Brain microvascular endothelial cell (primary cell): Measurements from ENCODE around the gene ACACA.

ENCODE experiments used
- DNase-seq: peaks from one replicate; pipeline ENCODE4 v3.0.0-alpha.2; 2020
- H3K27ac ChIP-seq: fragments of 250-450 bp; sonication (Bioruptor Pico); 2 replicates; pipeline ENCODE4 v1.5.1; 2020; ENCODE audit warnings: mild to moderate bottlenecking, moderate library complexity
- H3K27me3 ChIP-seq: fragments of 250-450 bp; sonication (Bioruptor Pico); replicated peaks from 2 replicates; pipeline ENCODE4 v1.5.1; 2020; ENCODE audit warnings: mild to moderate bottlenecking
- H3K36me3 ChIP-seq: fragments of 250-450 bp; sonication (Bioruptor Pico); replicated peaks from 2 replicates; pipeline ENCODE4 v1.5.1; 2020; ENCODE audit warnings: mild to moderate bottlenecking
- H3K4me3 ChIP-seq: 2 replicates; pipeline ENCODE4 v1.5.1; 2011; ENCODE audit warnings: low read depth, mild to moderate bottlenecking, control low read depth, low read length, moderate library complexity
- in situ Hi-C: cut with HindIII; loops from 2 replicates; pipeline ENCODE4 v1.10.0; 2017; ENCODE audit warnings: low sequenced_read_pairs, low pct_ligation_motif_present
- TF ChIP-seq, protein P1 (sequence below): IDR thresholded peaks from 2 replicates; pipeline ENCODE4 v1.5.1; 2011; ENCODE audit warnings: low read depth, mild to moderate bottlenecking, moderate library complexity, low read length, control low read depth, inconsistent platforms; ENCODE audit errors: missing control alignments

Gene ACACA

DNA sequence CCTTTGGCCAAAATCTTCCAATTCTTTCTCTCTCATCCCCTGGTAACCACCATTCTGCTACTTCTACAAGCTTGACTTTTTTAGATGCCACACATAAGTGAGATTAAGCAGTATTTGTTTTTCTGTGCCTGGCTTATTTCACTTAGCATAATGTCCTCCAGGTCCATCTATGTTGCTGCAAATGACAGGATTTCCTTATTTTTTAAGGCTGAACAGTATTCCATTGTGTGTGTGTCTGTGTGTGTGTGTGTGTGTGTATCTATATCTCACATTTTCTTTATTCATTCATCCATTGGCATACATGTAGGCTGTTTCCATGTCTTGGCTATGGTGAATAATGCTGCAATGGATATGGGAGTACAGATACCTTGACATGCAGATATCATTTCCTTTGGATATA is 6.1 kb downstream of the ACACA start:
- TF ChIP-seq, protein P1, sequence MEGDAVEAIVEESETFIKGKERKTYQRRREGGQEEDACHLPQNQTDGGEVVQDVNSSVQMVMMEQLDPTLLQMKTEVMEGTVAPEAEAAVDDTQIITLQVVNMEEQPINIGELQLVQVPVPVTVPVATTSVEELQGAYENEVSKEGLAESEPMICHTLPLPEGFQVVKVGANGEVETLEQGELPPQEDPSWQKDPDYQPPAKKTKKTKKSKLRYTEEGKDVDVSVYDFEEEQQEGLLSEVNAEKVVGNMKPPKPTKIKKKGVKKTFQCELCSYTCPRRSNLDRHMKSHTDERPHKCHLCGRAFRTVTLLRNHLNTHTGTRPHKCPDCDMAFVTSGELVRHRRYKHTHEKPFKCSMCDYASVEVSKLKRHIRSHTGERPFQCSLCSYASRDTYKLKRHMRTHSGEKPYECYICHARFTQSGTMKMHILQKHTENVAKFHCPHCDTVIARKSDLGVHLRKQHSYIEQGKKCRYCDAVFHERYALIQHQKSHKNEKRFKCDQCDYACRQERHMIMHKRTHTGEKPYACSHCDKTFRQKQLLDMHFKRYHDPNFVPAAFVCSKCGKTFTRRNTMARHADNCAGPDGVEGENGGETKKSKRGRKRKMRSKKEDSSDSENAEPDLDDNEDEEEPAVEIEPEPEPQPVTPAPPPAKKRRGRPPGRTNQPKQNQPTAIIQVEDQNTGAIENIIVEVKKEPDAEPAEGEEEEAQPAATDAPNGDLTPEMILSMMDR = no peak
- no peaks in the 10 kb centered on the region for H3K27me3 ChIP-seq
- H3K36me3 ChIP-seq = no peaks in the 10 kb centered on the region
- DNase-seq = no peak
- H3K4me3 ChIP-seq = no peak overlapping the region
- in situ Hi-C loops = no loop called here
- H3K27ac ChIP-seq = no peak overlapping the region

DNA sequence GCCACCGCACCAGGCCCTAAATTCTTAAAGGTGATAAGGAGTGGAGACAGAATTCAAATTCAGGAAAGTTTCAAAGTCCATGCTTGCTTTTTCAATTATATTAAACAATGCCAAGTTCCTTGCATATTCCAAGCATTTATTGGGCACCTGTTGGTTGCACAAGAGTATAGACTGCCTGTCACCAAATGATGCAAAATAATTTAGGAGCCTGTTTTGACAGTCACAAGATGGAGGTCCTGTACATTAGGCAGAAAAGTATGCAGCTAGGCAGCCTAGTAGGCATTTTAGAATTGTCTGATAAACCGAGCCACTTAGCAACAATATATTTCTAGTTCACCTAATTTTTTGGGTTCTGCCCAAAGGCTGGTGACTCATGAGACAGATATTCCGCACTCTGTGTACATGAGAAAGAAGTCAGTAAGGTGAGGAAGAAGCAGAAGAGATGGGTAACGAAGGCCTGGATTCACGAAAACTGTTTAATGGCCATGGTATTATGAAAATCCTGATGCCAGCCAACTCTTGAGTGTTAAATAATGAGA is 7.3 kb downstream of the ACACA start:
- Histone ChIP-seq H3K4me3 (no peak overlapping the region), H3K27me3 (no peaks in the 10 kb centered on the region), H3K27ac (no peak overlapping the region), H3K36me3 (no peaks in the 10 kb centered on the region)
- in situ Hi-C loops = no loop called here
- DNase-seq = no peak
- TF ChIP-seq, protein P1 = no peak

DNA sequence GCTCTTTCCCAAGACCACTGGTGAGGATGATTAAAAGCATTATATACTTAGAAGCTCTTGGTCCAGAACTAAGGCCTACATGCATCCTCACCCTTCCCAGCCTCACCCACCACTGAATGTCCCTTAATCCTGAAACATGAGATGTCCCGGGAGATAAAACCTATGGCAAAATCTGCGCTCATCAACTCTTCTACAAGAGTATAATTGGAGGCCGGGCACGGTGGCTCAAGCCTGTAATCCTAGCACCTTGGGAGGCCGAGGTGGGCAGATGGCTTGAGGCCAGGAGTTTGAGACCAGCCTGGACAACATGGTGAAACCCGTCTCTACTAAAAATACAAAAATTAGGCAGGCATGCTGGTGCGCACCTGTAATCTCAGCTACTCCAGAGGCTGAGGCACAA is 13.3 kb downstream of the ACACA start:
- no peaks in the 10 kb centered on the region for H3K36me3 ChIP-seq
- TF ChIP-seq, protein P1 = no peak
- in situ Hi-C loops = no loop called here
- DNase-seq = no peak
- H3K27me3 ChIP-seq = no peaks in the 10 kb centered on the region
- no peak overlapping the region for H3K27ac ChIP-seq
- no peak overlapping the region for H3K4me3 ChIP-seq

DNA sequence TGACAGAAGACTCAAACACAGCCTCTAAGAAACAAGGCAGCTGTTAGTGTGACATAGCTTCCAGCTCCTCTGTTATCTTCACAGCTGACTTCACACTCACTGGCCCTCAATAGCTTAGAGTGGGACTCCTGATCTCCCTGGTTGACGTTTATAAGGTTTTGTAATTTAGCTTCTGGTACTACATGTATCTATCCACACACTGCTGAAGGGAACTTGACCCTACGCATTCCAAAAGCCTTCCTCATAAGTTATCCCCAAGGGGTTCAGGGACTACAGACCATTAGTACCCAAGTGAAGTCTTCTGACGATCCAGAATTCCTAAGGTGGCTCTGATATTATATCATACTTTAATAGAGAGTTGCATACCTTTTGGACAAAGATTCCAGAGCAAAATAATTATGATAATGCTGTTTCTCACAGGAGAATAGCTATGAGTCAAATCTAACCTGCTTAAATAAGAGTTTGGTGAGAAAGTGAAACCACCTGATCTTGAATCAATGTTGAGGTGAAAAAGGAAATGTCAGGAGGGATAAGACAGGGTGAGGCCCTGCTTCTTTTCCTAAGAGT is 14.5 kb downstream of the ACACA start:
- no peak overlapping the region for H3K4me3 ChIP-seq
- H3K36me3 ChIP-seq = no peaks in the 10 kb centered on the region
- H3K27ac ChIP-seq = peak overlapping the region; percentile 63
- in situ Hi-C loops = no loop called here
- DNase-seq = peak; percentile 87
- H3K27me3 ChIP-seq = no peaks in the 10 kb centered on the region
- TF ChIP-seq, protein P1 = no peak

DNA sequence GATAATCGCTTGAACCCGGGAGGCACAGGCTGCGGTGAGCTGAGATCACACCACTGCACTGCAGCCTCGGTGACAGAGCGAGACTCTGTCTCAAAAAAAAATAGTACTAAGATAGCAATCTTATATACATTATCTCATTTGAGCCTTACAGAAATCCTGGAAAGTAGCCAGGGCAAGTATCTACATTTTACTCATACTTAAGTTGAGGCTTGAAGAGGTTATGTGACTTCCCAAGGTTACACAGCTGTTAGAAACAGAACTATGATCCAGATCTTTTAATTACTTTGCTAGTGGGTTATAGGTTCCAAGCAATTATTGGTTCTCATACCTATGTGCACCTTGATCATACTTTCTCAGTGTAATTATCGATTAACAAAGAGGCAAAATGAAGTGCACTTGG is 15.5 kb downstream of the ACACA start:
- peak; percentile 39 for DNase-seq
- no peak overlapping the region for H3K4me3 ChIP-seq
- H3K36me3 ChIP-seq = no peaks in the 10 kb centered on the region
- TF ChIP-seq, protein P1 = no peak
- peak overlapping the region; percentile 63 for H3K27ac ChIP-seq
- in situ Hi-C loops = no loop called here
- H3K27me3 ChIP-seq = no peaks in the 10 kb centered on the region

DNA sequence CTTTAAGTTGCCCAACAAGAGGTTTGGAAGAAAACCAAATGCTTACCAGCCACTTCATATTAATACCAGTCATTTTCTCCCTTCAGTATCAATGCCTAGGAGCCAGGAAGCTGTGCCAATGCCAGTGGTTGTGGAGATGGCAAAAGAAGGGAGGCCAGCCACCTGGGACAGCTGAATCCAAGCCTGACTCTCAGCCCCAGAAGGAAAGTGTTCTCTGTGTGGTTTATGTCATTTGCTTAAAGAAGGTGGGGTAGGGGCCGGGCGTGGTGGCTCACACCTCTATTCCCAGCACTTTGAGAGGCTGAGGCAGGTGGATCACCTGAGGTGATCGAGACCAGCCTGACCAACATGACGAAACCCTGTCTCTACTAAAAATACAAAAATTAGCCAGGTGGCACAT is 17.5 kb downstream of the ACACA start:
- Histone ChIP-seq H3K27ac (no peak overlapping the region), H3K4me3 (no peak overlapping the region), H3K27me3 (no peaks in the 10 kb centered on the region), H3K36me3 (no peaks in the 10 kb centered on the region)
- TF ChIP-seq, protein P1 = no peak
- DNase-seq = no peak
- in situ Hi-C loops = no loop called here
